Muscle of leg (tissue), 11 donors: ENCODE results near the gene MLH3. TPM values are rescaled to one million over a fixed set of nuclear protein-coding genes. Genes with fewer than 3 reads are reported as not detected.

Experiments used
- DNase-seq: peaks from one replicate; pipeline ENCODE4 v3.0.0; 2013
- H3K27ac ChIP-seq: one replicate; pipeline ENCODE4 v1.5.1; 2013; ENCODE audit warnings: mild to moderate bottlenecking, low read length, control low read depth
- H3K27me3 ChIP-seq: one replicate; pipeline ENCODE4 v1.6.1; 2013; ENCODE audit warnings: low read length; ENCODE audit not compliant: control insufficient read depth, insufficient read depth
- H3K36me3 ChIP-seq: one replicate; pipeline ENCODE4 v1.6.1; 2013; ENCODE audit warnings: low read length; ENCODE audit not compliant: control insufficient read depth, insufficient read depth
- H3K4me1 ChIP-seq: one replicate; pipeline ENCODE4 v1.6.1; 2013; ENCODE audit warnings: low read length; ENCODE audit not compliant: control insufficient read depth, insufficient read depth
- H3K4me3 ChIP-seq: one replicate; pipeline ENCODE4 v1.5.1; 2013; ENCODE audit warnings: low read length, control low read depth
- H3K9me3 ChIP-seq: replicated peaks from 2 replicates; pipeline ENCODE4 v1.6.1; 2013; ENCODE audit warnings: low read depth, low read length; ENCODE audit not compliant: control insufficient read depth
- WGBS: methylation state at CpG from one replicate; pipeline ENCODE4 v1.1.5; 2013; ENCODE audit warnings: missing lambda C conversion rate; ENCODE audit not compliant: insufficient coverage; 5-methylcytosine and 5-hydroxymethylcytosine counted together
- polyA plus RNA-seq, 8 donors: library from polyadenylated mRNA; unstranded; fragments of 120-200 nt; gene quantifications; one replicate each; pipeline versions ENCODE4 v1.2.1 to v1.2.3, GENCODE V29; 2013; ENCODE audit warnings: inconsistent platforms in 1 of 8, low replicate concordance in 1 of 8; ENCODE audit not compliant: insufficient read length in 8 of 8, insufficient read depth in 1 of 8
- total RNA-seq: library from RNA; stranded (reverse); fragments of 120-200 nt; gene quantifications from one replicate; pipeline ENCODE4 v1.2.4, GENCODE V29; 2013

The MLH3 gene
- total and polyA plus RNA-seq, 9 donors = 18.4 to 40.9 (median 20.0) TPM

- H3K9me3 ChIP-seq = no peaks in the 10 kb centered on the region
- 76% methylated on average over 4 of the region's 5 CpGs for WGBS
- peaks cover 77% of the 10 kb centered on the region for H3K4me1 ChIP-seq
- H3K27ac ChIP-seq = no peak overlapping the region
- no peaks in the 10 kb centered on the region for H3K36me3 ChIP-seq
- no peak for DNase-seq
- no peaks in the 10 kb centered on the region for H3K27me3 ChIP-seq
- no peak overlapping the region for H3K4me3 ChIP-seq
Observed at GRCh38 chr14:74981833-74982232, 69.4 kb downstream of the MLH3 start.

GRCh38 chr14:74981462-74981782, 69.8 kb downstream of the MLH3 start:
- Histone ChIP-seq H3K9me3 (no peaks in the 10 kb centered on the region), H3K27me3 (no peaks in the 10 kb centered on the region), H3K4me1 (peaks cover 82% of the 10 kb centered on the region), H3K36me3 (no peaks in the 10 kb centered on the region), H3K27ac (peak overlapping the region; percentile 88), H3K4me3 (no peak overlapping the region)
- 68% methylated on average over 6 of the region's 9 CpGs for WGBS
- DNase-seq = peak; percentile 38

GRCh38 chr14:74980731-74981461, 70.4 kb downstream of the MLH3 start:
- Histone ChIP-seq H3K9me3 (no peaks in the 10 kb centered on the region), H3K4me3 (no peak overlapping the region), H3K4me1 (peaks cover 87% of the 10 kb centered on the region), H3K27me3 (no peaks in the 10 kb centered on the region), H3K36me3 (no peaks in the 10 kb centered on the region), H3K27ac (peak overlapping the region; percentile 88)
- peak; percentile 63 for DNase-seq
- 17% methylated on average over 29 of the region's 35 CpGs for WGBS

- no peaks in the 10 kb centered on the region for H3K27me3 ChIP-seq
- no peaks in the 10 kb centered on the region for H3K36me3 ChIP-seq
- peaks cover 87% of the 10 kb centered on the region for H3K4me1 ChIP-seq
- WGBS = 65% methylated on average over 2 of the region's 4 CpGs
- no peak overlapping the region for H3K4me3 ChIP-seq
- no peaks in the 10 kb centered on the region for H3K9me3 ChIP-seq
- H3K27ac ChIP-seq = peak overlapping the region; percentile 88
- peak; percentile 43 for DNase-seq
Observed at GRCh38 chr14:74980398-74980730, 70.9 kb downstream of the MLH3 start.

DNA sequence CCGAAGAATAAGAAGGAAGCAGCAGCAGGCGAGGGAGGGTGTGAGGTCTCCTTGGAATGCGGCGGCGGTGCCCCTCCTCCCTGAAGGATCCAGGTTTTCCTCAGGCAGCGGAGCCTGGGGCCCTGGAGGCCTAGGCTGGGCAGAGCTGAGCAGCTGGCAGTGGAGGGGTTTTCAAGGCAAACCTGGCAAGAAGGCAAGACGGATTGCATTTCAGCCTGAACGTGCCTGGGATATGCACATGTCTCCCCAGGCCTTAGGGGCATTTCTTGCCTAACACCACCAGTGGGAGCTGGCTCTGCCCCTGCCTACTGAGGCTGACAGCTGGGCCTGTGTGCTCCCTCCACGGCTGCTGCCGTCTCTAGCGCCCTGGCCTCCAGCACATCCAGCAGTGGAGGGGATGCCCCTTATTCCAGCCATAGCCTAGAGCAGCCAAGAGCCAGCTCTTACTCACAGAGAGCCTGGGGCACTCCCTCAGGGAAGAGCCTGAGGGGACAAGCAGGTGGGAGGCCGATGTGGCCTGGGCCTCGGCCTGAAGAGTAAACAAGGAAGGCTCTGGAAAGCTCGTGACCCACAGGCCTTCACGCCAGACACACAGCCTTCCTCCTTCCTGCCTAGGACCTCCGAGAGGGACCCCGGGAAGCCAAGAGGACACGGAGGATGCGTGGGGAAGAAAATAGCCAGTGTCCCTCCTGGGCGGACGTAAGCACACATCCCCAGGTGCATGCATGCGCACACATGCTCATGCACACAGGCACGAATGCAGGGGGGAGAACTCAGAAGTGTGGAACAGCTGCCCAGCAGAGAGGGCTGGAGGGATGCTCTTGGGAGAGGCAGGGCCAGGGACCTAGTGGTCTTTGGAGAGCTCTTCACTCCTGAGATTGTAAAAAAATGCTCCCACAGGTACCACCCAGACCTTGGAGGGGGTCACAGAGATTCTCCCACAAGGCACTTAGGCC, 71.5 kb downstream of the MLH3 start:
- Histone ChIP-seq H3K36me3 (no peaks in the 10 kb centered on the region), H3K4me1 (peaks cover 87% of the 10 kb centered on the region), H3K27ac (peak overlapping the region; percentile 88), H3K4me3 (no peak overlapping the region), H3K27me3 (no peaks in the 10 kb centered on the region), H3K9me3 (no peaks in the 10 kb centered on the region)
- DNase-seq = peak; percentile 91
- WGBS = 41% methylated on average over 20 of the region's 23 CpGs

DNA sequence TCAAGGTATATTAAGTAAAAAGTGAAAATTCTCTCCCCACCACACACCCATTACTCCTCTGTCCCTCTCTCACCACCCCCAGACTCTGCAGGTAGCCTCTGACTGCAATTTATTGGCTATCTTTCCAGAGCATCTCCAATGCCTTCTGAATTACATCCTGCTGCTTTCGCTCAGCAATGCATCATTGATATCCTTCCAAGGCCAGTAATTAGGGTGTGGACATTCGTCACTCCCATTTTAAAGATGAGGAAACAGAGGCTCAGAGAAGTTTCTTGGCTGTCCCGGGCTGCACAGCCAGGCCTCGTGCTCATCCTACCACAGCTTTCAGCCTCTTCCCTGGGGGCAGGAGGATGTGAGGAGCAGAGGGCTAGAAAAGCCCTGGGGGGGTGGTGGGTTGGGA, 72.2 kb downstream of the MLH3 start:
- 72% methylated on average over 2 of the region's 4 CpGs for WGBS
- no peak overlapping the region for H3K4me3 ChIP-seq
- peaks cover 89% of the 10 kb centered on the region for H3K4me1 ChIP-seq

DNA sequence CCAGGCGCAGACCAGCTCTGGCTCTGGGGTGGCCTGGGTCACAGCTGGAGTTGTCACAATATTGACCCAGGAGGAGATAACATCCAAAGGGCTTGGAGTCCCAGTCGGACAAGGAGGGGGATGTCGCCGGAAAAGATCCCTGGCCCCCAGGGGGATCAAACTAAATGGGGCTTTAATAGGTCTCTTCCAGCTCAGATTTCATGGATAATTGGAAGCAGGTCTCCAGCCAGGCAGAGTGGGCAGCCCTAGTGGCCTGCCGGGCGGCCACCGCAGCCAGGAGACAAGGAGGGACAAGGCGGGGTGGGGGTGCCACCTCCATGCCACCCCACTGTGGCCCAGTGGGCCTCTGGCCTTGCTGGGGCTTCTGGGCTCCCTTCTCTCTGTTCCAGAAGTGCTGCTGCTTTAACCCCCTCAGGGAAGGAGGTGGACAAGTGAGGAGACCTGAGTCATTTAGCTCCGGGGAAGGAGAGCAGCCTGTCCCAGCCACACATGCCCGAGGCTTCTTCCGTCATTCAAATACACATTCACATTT, 72.8 kb downstream of the MLH3 start:
- no peak overlapping the region for H3K4me3 ChIP-seq

More for the DNA sequence above, 72.2 kb downstream of the MLH3 start:
- DNase-seq = no peak
- Histone ChIP-seq H3K27me3 (no peaks in the 10 kb centered on the region), H3K36me3 (no peaks in the 10 kb centered on the region), H3K9me3 (no peaks in the 10 kb centered on the region), H3K27ac (peak overlapping the region; percentile 88)

DNA sequence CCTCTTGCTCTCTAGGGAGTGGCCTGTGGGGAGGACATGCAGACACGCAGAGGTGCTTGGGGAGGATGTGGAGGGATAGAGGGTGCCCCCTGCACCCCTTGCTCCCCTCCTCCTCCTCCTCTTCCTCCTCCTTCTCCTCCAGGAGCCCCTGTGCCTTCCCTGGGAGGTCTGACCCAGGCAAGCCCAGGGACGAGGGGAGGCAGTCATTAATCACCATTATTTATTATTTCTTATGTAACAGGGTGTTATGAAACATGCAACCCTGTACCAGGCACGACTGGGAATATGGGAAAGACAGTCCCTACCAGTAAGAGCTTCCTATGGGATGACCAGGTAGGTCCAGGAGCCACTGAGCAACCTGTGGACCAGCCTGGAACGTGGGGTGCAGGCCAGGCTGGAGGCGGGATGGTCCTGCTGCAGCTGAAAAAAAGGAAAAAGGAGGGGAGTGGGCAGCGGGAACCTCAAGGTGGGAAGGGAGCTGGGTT, 73.3 kb downstream of the MLH3 start:
- Histone ChIP-seq H3K9me3 (no peaks in the 10 kb centered on the region), H3K27me3 (no peaks in the 10 kb centered on the region), H3K4me1 (peaks cover 98% of the 10 kb centered on the region), H3K27ac (no peak overlapping the region), H3K36me3 (no peaks in the 10 kb centered on the region), H3K4me3 (no peak overlapping the region)
- DNase-seq = no peak
- 45% methylated on average over 2 of the region's 6 CpGs for WGBS

More for the DNA sequence above, 72.8 kb downstream of the MLH3 start:
- Histone ChIP-seq H3K27ac (no peak overlapping the region), H3K9me3 (no peaks in the 10 kb centered on the region), H3K4me1 (peaks cover 93% of the 10 kb centered on the region), H3K27me3 (no peaks in the 10 kb centered on the region), H3K36me3 (no peaks in the 10 kb centered on the region)
- WGBS = 51% methylated on average over 4 of the region's 11 CpGs
- DNase-seq = peak; percentile 26

DNA sequence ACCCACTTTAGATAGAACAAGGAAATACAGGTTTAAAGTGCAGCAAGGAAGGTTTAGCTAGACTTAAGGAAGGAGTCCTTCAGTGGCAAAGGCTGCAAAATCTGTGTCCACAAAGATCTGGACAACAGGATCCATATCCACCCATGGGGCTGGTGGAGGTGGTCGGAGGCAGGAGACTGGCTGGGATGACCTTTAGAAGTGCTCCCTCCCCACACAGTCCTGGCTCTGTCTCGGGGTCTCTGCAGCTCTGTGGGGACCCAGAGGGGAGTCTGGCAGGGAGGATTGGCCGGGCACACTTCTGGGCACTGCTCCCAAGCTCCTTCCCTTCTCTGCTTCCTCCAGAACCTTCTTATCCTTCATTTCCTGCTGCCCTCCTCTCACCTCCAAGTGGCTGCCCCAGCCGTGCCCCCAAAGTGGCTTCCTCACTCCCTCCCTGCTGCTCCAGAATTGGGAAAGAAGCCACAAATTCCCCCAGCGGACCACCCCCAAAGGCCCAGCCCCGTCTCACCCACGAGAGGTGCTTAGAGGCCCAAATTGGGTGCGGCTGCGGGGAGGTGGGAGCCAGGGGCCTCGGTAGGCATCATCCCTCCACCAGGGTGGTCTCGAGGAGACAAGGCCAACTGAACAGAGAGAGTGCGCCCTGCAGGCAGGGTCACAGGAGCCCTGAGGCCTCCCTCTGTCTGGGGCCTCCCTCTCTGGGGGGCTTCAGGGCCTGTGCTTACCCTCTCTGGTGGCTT, 73.9 kb downstream of the MLH3 start:
- Histone ChIP-seq H3K36me3 (no peaks in the 10 kb centered on the region), H3K27ac (no peak overlapping the region), H3K4me1 (peaks cover 98% of the 10 kb centered on the region), H3K4me3 (no peak overlapping the region), H3K9me3 (no peaks in the 10 kb centered on the region), H3K27me3 (no peaks in the 10 kb centered on the region)
- DNase-seq = no peak
- WGBS = 78% methylated on average over 11 of the region's 12 CpGs
